A549 (cell line): ENCODE measurements around the gene TSHZ3.

Experiments
- CTCF ChIP-seq: fragments of >200 bp; sonication (Bioruptor Twin); formaldehyde crosslinking; IDR thresholded peaks from 3 replicates; pipeline ENCODE4 v1.5.1; 2016
- NR3C1 ChIP-seq: fragments of >200 bp; sonication (Bioruptor Twin); formaldehyde crosslinking; IDR thresholded peaks from 3 replicates; pipeline ENCODE4 v1.6.1; 2017
- RAD21 ChIP-seq, 2 experiments: fragments of >200 bp in 1 of 2; sonication (Bioruptor Twin) in 1 of 2; formaldehyde crosslinking in 1 of 2; IDR thresholded peaks in 1 of 2; conservative IDR thresholded peaks in 1 of 2; 2 replicates in 1 of 2; 3 replicates in 1 of 2; pipeline ENCODE4 v1.6.1; 2012 to 2018; ENCODE audit warnings: inconsistent platforms in 1 of 2

- TF ChIP-seq RAD21 (conservative IDR thresholded peaks at IDR 0.05 in 1 of 2, IDR thresholded peaks at IDR 0.05 in 1 of 2) (no peak), CTCF (no peak), NR3C1 (no peak)
Measured at GRCh38 chr19:31397308-31397707, 48.1 kb upstream of the TSHZ3 start.
